ENCODE measurements around the gene GRSF1.

DNA sequence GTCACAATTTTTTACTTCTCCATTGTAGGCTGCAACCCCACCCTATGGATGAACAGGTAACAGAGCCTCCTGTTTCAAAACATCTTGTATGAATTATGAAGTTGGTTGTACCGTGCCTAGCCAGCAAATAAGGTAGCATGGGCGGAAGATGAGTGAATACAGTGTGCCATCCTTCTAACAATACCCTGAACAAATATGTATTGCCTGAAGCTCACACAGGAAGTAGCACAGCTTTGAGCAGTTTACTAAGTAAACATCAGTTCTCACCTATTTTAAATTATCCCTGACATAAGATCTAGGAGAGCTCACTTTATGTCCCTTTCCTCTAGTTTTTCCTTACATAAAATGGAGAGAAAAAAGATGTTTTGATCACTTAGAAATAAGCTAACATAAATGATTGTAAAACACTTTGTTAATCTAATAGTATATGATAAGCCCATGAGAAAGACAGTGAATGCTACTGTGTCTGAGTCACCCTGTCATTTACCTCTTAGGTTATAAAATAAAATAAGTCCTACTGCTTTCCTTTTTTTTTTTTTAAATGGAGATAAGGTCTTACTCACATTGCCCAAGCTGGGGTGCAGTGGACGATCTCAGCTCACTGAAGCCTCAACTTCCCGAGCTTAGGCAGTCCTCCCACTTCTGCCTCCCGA is 36.6 kb downstream of the GRSF1 start:
- no peak for TF ChIP-seq POLR2A (IDR thresholded peaks at IDR 0.05)
- TF ChIP-seq, protein P1, sequence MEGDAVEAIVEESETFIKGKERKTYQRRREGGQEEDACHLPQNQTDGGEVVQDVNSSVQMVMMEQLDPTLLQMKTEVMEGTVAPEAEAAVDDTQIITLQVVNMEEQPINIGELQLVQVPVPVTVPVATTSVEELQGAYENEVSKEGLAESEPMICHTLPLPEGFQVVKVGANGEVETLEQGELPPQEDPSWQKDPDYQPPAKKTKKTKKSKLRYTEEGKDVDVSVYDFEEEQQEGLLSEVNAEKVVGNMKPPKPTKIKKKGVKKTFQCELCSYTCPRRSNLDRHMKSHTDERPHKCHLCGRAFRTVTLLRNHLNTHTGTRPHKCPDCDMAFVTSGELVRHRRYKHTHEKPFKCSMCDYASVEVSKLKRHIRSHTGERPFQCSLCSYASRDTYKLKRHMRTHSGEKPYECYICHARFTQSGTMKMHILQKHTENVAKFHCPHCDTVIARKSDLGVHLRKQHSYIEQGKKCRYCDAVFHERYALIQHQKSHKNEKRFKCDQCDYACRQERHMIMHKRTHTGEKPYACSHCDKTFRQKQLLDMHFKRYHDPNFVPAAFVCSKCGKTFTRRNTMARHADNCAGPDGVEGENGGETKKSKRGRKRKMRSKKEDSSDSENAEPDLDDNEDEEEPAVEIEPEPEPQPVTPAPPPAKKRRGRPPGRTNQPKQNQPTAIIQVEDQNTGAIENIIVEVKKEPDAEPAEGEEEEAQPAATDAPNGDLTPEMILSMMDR (IDR thresholded peaks at IDR 0.05), result no peak
